ENCODE data around the gene OSBP2.
"Not testable (repeated sequence)": the region's sequence is repeated elsewhere in the genome, so short reads cannot be mapped to it uniquely, and the experiment has no call there.

The OSBP2 gene

GRCh38 chr22:30770716-30771115 lies 76.0 kb downstream of the OSBP2 start:
- no peak for TF ChIP-seq CTCF (IDR thresholded peaks at IDR 0.05; ENCODE audit: low read depth, low read length)
- no peak overlapping the region for H3K4me3 ChIP-seq (replicated peaks in 1 of 2; ENCODE audit: low read depth in 2 of 2, low read length in 2 of 2)
- DNase-seq (ENCODE audit: low read depth in 2 of 2) = no peak

DNA sequence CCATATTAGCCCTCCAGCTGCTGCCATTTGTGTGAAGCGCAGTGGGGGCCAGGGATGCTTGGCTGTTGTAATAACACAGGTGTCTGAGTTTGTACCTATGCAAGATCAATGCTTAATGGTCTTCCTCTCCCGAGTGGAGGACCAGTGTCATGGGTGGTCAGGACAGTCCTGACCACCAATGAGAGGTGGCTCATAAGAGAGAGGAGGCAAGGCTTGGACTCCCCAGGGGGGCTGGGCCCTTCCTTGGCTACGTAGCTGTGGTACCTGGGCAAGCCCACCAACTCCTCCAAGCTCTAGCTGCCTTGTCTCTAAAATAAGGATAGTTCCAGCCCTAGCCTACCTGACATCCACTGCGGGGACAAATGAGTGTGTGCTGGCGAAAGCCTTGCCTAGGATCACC lies 79.2 kb downstream of the OSBP2 start:
- DNase-seq (ENCODE audit: low read depth in 2 of 2) = no peak
- no peak for TF ChIP-seq CTCF (IDR thresholded peaks at IDR 0.05; ENCODE audit: low read depth, low read length)
- H3K4me3 ChIP-seq (replicated peaks in 1 of 2; ENCODE audit: low read depth in 2 of 2, low read length in 2 of 2) = no peak overlapping the region

DNA sequence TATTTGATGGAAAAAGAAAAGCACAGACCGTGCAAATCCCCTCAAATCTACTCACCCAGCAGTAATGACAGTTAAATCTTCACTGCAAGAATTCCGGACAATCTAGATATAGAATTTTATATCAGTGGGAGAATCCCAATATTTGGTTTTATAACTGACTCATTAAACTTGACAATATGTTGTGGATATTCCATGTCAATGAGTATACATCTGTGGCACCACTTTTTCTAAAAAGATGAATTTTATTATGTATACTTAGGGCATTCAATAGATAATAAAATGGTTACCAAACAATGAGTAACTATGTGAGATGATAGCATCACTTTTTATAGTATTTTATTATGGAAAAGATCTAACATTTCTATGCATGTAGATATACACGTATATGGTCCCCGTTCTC lies 79.9 kb downstream of the OSBP2 start:
- TF ChIP-seq CTCF (IDR thresholded peaks at IDR 0.05; ENCODE audit: low read depth, low read length) = no peak
- DNase-seq (ENCODE audit: low read depth in 2 of 2) = no peak
- no peak overlapping the region for H3K4me3 ChIP-seq (replicated peaks in 1 of 2; ENCODE audit: low read depth in 2 of 2, low read length in 2 of 2)

- no peak overlapping the region for H3K4me3 ChIP-seq (replicated peaks in 1 of 2; ENCODE audit: low read depth in 2 of 2, low read length in 2 of 2)
- DNase-seq (ENCODE audit: low read depth in 2 of 2) = no peak
- no peak for TF ChIP-seq CTCF (IDR thresholded peaks at IDR 0.05; ENCODE audit: low read depth, low read length)
These were observed 81.8 kb downstream of the OSBP2 start for GRCh38 chr22:30776476-30776875.

- DNase-seq (ENCODE audit: low read depth in 2 of 2); H3K4me3 ChIP-seq (replicated peaks in 1 of 2; ENCODE audit: low read depth in 2 of 2, low read length in 2 of 2): not testable (repeated sequence)
These were observed 82.5 kb downstream of the OSBP2 start for GRCh38 chr22:30777146-30777545.

GRCh38 chr22:30777587-30777986 lies 82.9 kb downstream of the OSBP2 start:
- TF ChIP-seq CTCF (IDR thresholded peaks at IDR 0.05; ENCODE audit: low read depth, low read length) = no peak
- DNase-seq (ENCODE audit: low read depth in 2 of 2) = no peak
- no peak overlapping the region for H3K4me3 ChIP-seq (replicated peaks in 1 of 2; ENCODE audit: low read depth in 2 of 2, low read length in 2 of 2)

DNA sequence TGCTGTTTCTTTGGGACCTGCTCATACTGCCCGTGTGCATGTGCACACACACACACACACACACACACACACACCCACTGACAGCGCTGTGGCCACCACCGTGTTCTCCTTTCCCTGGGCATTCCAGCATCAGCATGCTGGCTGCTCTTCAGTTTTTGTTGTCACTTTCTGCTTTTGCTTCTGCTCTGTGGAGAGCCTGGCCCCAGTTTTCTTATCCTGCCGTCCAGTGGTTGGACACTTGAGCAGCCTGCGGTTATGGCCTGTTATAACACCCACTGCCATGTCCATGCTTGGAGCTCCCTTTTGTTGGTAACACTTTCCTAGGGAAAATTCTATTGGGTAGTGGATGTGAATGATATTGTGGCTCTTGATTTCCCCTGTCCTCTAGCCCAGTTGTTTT lies 83.6 kb downstream of the OSBP2 start:
- DNase-seq (ENCODE audit: low read depth in 2 of 2) = no peak
- no peak for TF ChIP-seq CTCF (IDR thresholded peaks at IDR 0.05; ENCODE audit: low read depth, low read length)
- H3K4me3 ChIP-seq (replicated peaks in 1 of 2; ENCODE audit: low read depth in 2 of 2, low read length in 2 of 2) = no peak overlapping the region
